ENCODE measurements around the gene TCAP. TPM values are rescaled to one million over a fixed set of nuclear protein-coding genes. Genes with fewer than 3 reads are reported as not detected.

The TCAP gene
- polyA plus RNA-seq, 1 donor (not counting 4 experiments of a cell fraction or from before 2014, with no cell fraction given): 0.20 TPM

DNA sequence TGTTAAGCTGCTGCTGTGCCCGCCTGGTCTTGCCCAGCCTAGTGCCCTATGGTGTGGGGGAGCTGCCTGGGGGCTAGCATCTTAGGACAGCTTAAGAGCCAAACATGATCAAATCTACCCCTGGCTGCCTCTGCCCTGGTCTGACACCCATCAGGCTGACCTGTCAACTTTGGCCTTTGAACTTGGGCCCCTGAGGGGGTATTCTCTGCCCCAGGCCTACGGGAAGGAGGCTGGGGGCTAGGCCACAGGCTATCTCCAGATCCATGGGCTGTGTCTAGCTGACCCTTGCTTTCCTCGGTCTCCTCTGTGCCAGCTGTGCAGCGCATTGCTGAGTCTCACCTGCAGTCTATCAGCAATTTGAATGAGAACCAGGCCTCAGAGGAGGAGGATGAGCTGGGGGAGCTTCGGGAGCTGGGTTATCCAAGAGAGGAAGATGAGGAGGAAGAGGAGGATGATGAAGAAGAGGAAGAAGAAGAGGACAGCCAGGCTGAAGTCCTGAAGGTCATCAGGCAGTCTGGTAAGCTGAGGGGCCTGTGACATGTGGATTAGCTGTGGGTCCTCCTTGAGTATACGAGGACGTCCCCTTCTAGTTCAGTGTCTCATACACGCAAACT, 31.5 kb upstream of the TCAP start:
- DNase-seq (ENCODE audit: low read depth, low spot score) (no peak), FAIRE-seq (no peak)
- no peaks in the 10 kb centered on the region for H3K9me1 ChIP-seq (ENCODE audit: control insufficient read depth, extremely low read depth, insufficient read depth, low read length)
- no peak overlapping the region for H3K4me3 ChIP-seq (ENCODE audit: control insufficient read depth in 2 of 3, extremely low read depth in 1 of 3, insufficient read depth in 2 of 3, low read depth in 1 of 3, low read length in 3 of 3)
- TF ChIP-seq, protein P1, sequence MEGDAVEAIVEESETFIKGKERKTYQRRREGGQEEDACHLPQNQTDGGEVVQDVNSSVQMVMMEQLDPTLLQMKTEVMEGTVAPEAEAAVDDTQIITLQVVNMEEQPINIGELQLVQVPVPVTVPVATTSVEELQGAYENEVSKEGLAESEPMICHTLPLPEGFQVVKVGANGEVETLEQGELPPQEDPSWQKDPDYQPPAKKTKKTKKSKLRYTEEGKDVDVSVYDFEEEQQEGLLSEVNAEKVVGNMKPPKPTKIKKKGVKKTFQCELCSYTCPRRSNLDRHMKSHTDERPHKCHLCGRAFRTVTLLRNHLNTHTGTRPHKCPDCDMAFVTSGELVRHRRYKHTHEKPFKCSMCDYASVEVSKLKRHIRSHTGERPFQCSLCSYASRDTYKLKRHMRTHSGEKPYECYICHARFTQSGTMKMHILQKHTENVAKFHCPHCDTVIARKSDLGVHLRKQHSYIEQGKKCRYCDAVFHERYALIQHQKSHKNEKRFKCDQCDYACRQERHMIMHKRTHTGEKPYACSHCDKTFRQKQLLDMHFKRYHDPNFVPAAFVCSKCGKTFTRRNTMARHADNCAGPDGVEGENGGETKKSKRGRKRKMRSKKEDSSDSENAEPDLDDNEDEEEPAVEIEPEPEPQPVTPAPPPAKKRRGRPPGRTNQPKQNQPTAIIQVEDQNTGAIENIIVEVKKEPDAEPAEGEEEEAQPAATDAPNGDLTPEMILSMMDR (optimal IDR thresholded peaks at IDR 0.05 in 1 of 3, IDR thresholded peaks at IDR 0.05 in 1 of 3, conservative IDR thresholded peaks at IDR 0.05 in 1 of 3; ENCODE audit: extremely low read depth in 1 of 3, insufficient read depth in 2 of 3, low read length in 3 of 3): no peak
- no peak for TF ChIP-seq EZH2 (IDR thresholded peaks at IDR 0.05; ENCODE audit: low read length)
- no peak overlapping the region for H3K27ac ChIP-seq (ENCODE audit: control insufficient read depth, insufficient read depth, low read length)
- H3K9ac ChIP-seq (ENCODE audit: control insufficient read depth, extremely low read depth, insufficient read depth, low read length): no peak overlapping the region
- H3K27me3 ChIP-seq (ENCODE audit: control insufficient read depth, extremely low read depth, insufficient read depth, low read length): no peaks in the 10 kb centered on the region
- no peaks in the 10 kb centered on the region for H3K9me3 ChIP-seq (ENCODE audit: control insufficient read depth, low read depth, low read length)
- dilution Hi-C loops (cut with MboI; ENCODE audit: extremely low pct_ligation_motif_present, low sequenced_read_pairs): no loop called here
- peaks cover 25% of the 10 kb centered on the region for H3K4me1 ChIP-seq (ENCODE audit: control insufficient read depth, extremely low read depth, insufficient read depth, low read length)
- H2AFZ ChIP-seq (ENCODE audit: control insufficient read depth, low read length): no peak overlapping the region
- no peak overlapping the region for H3K4me2 ChIP-seq (ENCODE audit: control insufficient read depth, extremely low read depth, insufficient read depth, low read depth, low read length)
- no peaks in the 10 kb centered on the region for H4K20me1 ChIP-seq (ENCODE audit: control insufficient read depth, extremely low read depth, insufficient read depth, low read length)
- peaks cover 16% of the 10 kb centered on the region for H3K79me2 ChIP-seq (ENCODE audit: control insufficient read depth, insufficient read depth, low read length)
- no peaks in the 10 kb centered on the region for H3K36me3 ChIP-seq (ENCODE audit: control insufficient read depth in 2 of 2, extremely low read depth in 1 of 2, insufficient read depth in 2 of 2, low read length in 2 of 2)

DNA sequence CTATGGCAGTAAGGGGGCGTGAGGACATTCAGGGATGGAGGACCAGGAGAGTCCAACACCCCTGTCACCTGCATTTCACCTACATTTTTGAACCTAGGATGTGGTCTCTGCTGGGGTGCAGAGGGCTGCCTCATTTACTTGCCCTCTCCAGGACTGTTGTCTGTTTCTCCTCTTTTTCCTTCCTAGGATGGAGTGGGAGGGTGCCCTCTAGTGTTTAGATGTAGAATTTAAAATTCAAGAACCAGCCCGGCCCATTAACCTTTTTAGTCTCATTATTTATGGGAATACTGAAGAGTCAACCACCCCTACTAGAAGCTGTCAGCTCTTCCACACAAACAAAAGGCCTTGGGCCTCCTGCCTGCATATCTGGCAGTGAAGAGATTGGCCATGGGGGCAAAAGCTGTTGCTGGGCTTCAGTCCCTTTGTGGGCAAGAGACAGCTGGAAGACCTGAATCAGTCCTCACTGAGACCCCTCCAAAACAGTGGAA, 30.7 kb upstream of the TCAP start:
- H3K79me2 ChIP-seq (ENCODE audit: control insufficient read depth, insufficient read depth, low read length): peaks cover 21% of the 10 kb centered on the region
- DNase-seq (ENCODE audit: low read depth, low spot score): no peak
- TF ChIP-seq, protein P1 (optimal IDR thresholded peaks at IDR 0.05 in 1 of 3, IDR thresholded peaks at IDR 0.05 in 1 of 3, conservative IDR thresholded peaks at IDR 0.05 in 1 of 3; ENCODE audit: extremely low read depth in 1 of 3, insufficient read depth in 2 of 3, low read length in 3 of 3): peak; percentile 52 to 71 (median 66)
- no peak for TF ChIP-seq EZH2 (IDR thresholded peaks at IDR 0.05; ENCODE audit: low read length)

More for the DNA sequence above, 30.7 kb upstream of the TCAP start:
- Histone ChIP-seq H4K20me1 (ENCODE audit: control insufficient read depth, extremely low read depth, insufficient read depth, low read length) (no peaks in the 10 kb centered on the region), H3K4me2 (ENCODE audit: control insufficient read depth, extremely low read depth, insufficient read depth, low read depth, low read length) (no peak overlapping the region), H3K9me1 (ENCODE audit: control insufficient read depth, extremely low read depth, insufficient read depth, low read length) (no peaks in the 10 kb centered on the region), H3K4me1 (ENCODE audit: control insufficient read depth, extremely low read depth, insufficient read depth, low read length) (peaks cover 25% of the 10 kb centered on the region), H3K27ac (ENCODE audit: control insufficient read depth, insufficient read depth, low read length) (no peak overlapping the region), H3K9me3 (ENCODE audit: control insufficient read depth, low read depth, low read length) (no peaks in the 10 kb centered on the region), H2AFZ (ENCODE audit: control insufficient read depth, low read length) (no peak overlapping the region), H3K36me3 (ENCODE audit: control insufficient read depth in 2 of 2, extremely low read depth in 1 of 2, insufficient read depth in 2 of 2, low read length in 2 of 2) (no peaks in the 10 kb centered on the region), H3K27me3 (ENCODE audit: control insufficient read depth, extremely low read depth, insufficient read depth, low read length) (no peaks in the 10 kb centered on the region), H3K9ac (ENCODE audit: control insufficient read depth, extremely low read depth, insufficient read depth, low read length) (no peak overlapping the region), H3K4me3 (ENCODE audit: control insufficient read depth in 2 of 3, extremely low read depth in 1 of 3, insufficient read depth in 2 of 3, low read depth in 1 of 3, low read length in 3 of 3) (no peak overlapping the region)
- peak; percentile 5 for FAIRE-seq
- dilution Hi-C loops (cut with MboI; ENCODE audit: extremely low pct_ligation_motif_present, low sequenced_read_pairs): no loop called here

All from keratinocyte (primary cell).